Activated naive CD4-positive, alpha-beta T cell treated with anti-CD3 and anti-CD28 coated beads, Interleukin-2, amount 10 ng/mL, durations not matched to agents 7 days and 5 days (primary cell): Measurements from ENCODE around the gene AP1M1.

ENCODE experiments used
- CTCF ChIA-PET: fragments of 350-600 bp; sonication (Branson Sonifier 250); formaldehyde crosslinking; loops from one replicate; lab custom pipeline; 2021; ENCODE audit warnings: antibody characterized with exemption; lab: Charles Lee
- DNase-seq: peaks from one replicate; pipeline ENCODE4 v3.0.0-alpha.2; 2020
- H3K27ac Mint-ChIP-seq: one replicate; pipeline ENCODE4 v1.8.0; 2021; ENCODE audit warnings: mild to moderate bottlenecking, moderate library complexity, mixed read lengths
- H3K27me3 Mint-ChIP-seq: one replicate; pipeline ENCODE4 v1.8.0; 2021; ENCODE audit warnings: mild to moderate bottlenecking, mixed read lengths
- H3K36me3 Mint-ChIP-seq: one replicate; pipeline ENCODE4 v1.8.0; 2021; ENCODE audit warnings: mixed read lengths
- H3K4me1 Mint-ChIP-seq: one replicate; pipeline ENCODE4 v1.8.0; 2021; ENCODE audit warnings: mixed read lengths
- H3K4me3 Mint-ChIP-seq: one replicate; pipeline ENCODE4 v1.8.0; 2021; ENCODE audit warnings: mild to moderate bottlenecking, moderate library complexity, mixed read lengths
- H3K9me3 Mint-ChIP-seq: one replicate; pipeline ENCODE4 v1.8.0; 2021; ENCODE audit warnings: mixed read lengths

AP1M1 gene

DNA sequence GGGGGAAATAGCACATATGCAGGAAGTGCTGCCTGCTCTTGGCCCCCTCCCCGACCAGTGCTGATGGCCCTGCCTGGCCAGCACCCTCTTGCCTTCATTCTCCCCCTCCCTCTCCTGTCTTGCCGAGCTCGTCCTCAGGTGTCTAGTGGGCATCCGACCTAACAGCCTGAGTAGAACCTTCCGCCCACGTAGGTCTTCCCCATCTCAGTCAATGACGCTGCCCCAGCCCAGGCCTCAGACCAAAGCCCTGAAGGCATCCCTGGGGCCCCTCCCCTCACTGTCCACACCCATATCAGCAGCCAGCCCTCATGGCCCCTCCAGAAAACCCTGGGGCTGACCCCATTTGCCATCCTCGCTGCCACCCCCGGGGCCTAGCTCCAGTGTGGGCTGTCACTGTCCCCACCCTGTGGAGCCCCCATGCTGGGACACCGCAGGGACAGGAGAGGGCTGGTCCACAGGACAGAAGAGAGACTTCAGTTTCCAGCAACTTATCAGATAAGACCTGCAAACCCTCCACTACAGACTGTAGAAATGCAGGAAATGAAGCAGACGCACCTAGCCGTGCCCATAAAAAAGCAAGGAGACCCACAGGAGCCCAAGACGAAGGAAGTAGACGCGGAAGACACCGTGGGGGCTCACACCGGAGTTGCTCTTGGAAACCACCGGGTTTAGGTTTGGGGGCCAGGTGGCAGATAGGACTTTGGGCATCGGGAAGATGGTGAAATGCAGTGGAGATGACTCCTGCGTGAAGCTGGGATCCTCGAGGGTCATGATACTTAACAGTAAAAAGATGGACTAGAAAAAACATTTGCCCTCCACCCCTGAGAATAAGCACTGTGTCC is 38.3 kb downstream of the AP1M1 start:
- Mint-ChIP-seq H3K4me3 (no peak overlapping the region), H3K4me1 (peaks cover 26% of the 10 kb centered on the region), H3K36me3 (peaks cover 50% of the 10 kb centered on the region), H3K27ac (peak overlapping the region; percentile 72), H3K27me3 (no peaks in the 10 kb centered on the region), H3K9me3 (peaks cover 4% of the 10 kb centered on the region)
- no peak for DNase-seq
- CTCF ChIA-PET, result no interaction called here

DNA sequence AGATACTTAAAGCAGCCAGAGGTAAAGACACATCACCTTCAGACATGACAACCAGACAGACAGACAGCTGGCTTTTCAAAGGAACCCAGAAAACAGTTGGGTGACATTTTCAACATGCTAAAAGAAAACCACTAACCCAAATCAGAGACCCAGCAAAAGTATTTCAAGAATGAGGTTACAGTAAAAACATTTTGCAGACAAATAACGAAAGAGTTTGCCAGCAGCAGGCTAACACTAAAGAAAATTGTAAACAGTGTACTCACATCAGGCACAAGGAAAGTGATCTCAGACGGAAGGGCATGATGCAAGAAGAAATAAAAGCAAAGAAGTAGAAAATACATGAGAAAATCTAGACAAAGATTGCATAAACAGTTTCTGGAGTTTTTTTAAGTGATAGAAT is 46.4 kb downstream of the AP1M1 start:
- CTCF ChIA-PET, result interaction anchor here (6.8 kb wide), 1 partner anchor 139 kb away, joined by 110 read pairs; no protein-coding TSS in a partner anchor
- peaks cover 3% of the 10 kb centered on the region for H3K9me3 Mint-ChIP-seq
- H3K27me3 Mint-ChIP-seq, result peaks cover 8% of the 10 kb centered on the region
- peaks cover 5% of the 10 kb centered on the region for H3K36me3 Mint-ChIP-seq
- no peak for DNase-seq
- H3K4me3 Mint-ChIP-seq, result no peak overlapping the region
- H3K4me1 Mint-ChIP-seq, result peaks cover 26% of the 10 kb centered on the region
- H3K27ac Mint-ChIP-seq, result peak overlapping the region; percentile 81

DNA sequence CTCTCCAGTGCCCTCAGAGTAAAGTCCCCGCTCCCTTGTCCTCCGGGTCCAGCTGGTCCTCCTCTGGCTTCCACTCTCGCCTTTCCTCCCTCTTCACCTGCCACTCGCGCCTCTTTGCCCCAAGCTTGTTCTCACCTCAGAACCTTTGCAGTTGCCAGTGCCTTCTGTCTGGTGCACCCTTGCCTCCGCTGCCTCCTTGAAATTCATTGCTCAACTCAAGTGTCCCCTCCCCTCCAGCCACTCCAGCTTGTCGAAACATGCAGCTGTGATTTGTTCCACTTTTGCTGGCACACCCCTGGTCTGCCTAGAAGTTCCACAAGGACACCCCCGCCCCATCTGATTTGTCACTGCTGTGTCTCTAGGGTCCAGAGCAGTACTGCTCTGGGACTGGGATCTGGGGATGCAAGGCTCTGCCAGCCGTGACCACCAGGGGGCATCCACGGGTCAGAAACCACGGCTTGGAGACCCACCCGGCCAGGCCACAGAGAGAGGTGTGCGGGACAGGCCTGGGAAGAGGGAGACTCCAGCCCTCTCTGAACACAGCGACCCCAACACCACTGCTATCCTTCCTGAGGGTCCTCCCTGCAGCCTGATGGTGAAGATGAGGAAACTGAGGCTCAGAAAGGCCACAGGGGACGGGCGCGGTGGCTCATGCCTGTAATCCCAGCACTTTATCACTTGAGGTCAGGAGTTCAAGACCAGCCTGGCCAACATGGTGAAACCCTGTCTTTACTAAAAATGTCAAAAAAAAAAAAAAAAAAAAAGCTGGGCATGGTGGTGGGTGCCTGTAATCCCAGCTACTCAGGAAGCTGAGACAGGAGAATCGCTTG is 49.9 kb downstream of the AP1M1 start:
- Mint-ChIP-seq H3K4me1 (peaks cover 30% of the 10 kb centered on the region), H3K27me3 (peaks cover 12% of the 10 kb centered on the region), H3K27ac (peak overlapping the region; percentile 67), H3K36me3 (peaks cover 3% of the 10 kb centered on the region), H3K9me3 (peaks cover 3% of the 10 kb centered on the region), H3K4me3 (no peak overlapping the region)
- CTCF ChIA-PET, result interaction anchor here (0.5 to 6.8 kb wide), 14 partner anchors 9 to 171 kb away, joined by 3 to 110 read pairs (median 4); no protein-coding TSS in a partner anchor
- DNase-seq, result peak; percentile 90

DNA sequence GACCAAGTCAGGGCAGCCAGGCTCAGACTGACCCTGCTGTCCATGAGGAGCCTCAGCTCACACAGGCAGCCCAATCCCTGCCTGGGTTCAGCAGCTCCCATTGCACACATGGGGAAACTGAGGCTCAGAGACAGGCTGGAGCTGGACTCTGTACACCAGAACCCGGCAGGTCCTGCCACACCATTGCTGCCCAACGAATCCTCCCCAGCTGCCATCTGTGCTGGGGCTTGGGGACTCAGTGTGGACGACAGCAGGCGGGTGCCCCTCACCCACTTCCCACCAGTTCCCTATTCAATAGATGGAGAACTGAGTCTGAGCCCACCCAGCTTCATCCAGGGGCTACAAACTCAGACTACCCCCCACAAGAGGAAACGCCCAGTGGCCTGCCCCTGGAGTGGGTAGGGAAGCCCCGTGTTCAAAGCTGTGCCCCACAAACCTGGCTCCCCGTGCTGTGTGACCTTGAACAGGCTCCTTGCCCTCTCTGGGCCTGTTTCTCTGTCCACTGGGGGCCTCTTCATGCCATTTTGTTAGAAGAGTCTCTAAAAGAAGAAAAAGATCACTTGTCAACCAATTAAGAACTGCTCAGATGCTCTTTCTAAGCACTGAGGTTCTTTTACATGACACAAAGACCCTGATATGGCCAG is 50.8 kb downstream of the AP1M1 start:
- peaks cover 12% of the 10 kb centered on the region for H3K27me3 Mint-ChIP-seq
- peaks cover 3% of the 10 kb centered on the region for H3K36me3 Mint-ChIP-seq
- no peak overlapping the region for H3K27ac Mint-ChIP-seq
- CTCF ChIA-PET, result interaction anchor here (0.7 to 6.8 kb wide), 9 partner anchors 81 to 169 kb away, joined by 3 to 110 read pairs (median 5); no protein-coding TSS in a partner anchor
- peaks cover 28% of the 10 kb centered on the region for H3K4me1 Mint-ChIP-seq
- H3K4me3 Mint-ChIP-seq, result no peak overlapping the region
- no peak for DNase-seq
- peaks cover 3% of the 10 kb centered on the region for H3K9me3 Mint-ChIP-seq

DNA sequence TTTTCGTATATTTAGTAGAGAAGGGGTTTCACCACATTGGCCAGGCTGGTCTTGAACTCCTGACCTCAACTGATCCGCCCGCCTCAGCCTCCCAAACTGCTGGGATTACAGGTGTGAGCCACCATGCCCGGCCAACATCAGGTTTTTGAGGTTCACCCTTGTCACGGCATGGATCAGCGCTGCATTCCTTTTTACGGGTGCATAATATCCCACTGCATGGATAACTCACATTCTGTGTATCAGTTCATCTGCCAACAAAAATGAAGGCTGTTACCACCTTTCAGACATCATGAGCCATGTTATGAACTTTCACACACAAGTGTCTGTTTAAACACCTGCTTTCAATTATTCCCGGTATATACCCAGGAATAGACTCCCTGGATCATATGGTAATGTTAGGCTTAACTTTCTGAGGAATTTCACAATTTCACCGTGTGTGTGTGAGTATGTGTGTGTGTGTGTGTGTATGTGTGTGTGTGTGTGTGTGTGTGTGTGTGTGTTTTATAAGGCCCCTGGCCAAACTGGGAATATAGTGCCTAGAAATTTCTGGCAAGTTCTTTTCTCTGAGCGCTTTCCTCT is 52.2 kb downstream of the AP1M1 start:
- no peak for DNase-seq
- Mint-ChIP-seq H3K36me3 (no peaks in the 10 kb centered on the region), H3K4me3 (no peak overlapping the region), H3K4me1 (peaks cover 23% of the 10 kb centered on the region), H3K9me3 (no peaks in the 10 kb centered on the region), H3K27me3 (peaks cover 12% of the 10 kb centered on the region), H3K27ac (no peak overlapping the region)
- CTCF ChIA-PET, result interaction anchor here (2.0 to 6.8 kb wide), 4 partner anchors 133 to 138 kb away, joined by 10 to 110 read pairs (median 46); no protein-coding TSS in a partner anchor

DNA sequence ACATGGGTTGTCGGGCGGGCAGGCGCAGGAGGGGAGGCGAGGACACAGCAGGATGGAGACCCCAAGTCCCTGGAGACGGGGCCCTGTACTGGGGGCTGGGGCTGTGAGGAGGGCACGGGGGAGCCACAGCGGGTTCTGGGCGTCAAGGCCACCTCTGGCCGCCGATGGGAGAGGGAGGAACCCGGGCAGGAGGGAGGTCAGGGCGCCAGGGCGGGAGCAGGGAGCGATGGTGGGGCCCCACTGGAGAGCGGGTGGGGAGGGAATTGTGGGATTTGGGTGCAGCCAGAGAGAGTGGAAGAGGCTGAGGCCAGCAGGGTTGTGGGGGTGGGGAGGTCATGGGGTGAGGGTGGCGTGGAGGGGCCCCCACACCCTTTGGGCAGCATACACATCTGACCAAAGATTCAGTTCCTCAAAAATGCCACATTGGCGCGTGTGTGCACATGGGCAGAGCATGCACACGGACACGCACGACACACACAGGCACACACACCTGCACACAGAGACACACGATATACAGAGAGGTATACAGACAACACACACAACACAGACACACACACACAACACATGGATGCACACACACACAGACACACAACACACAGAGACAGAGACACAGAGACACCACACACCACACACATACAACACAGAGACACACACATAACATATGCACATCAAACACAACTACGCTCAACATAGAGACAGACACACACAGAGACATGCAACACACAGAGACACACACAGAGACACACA is 54.9 kb downstream of the AP1M1 start:
- peaks cover 30% of the 10 kb centered on the region for H3K4me1 Mint-ChIP-seq
- no peaks in the 10 kb centered on the region for H3K9me3 Mint-ChIP-seq
- peaks cover 9% of the 10 kb centered on the region for H3K27me3 Mint-ChIP-seq
- H3K4me3 Mint-ChIP-seq, result no peak overlapping the region
- H3K36me3 Mint-ChIP-seq, result no peaks in the 10 kb centered on the region
- H3K27ac Mint-ChIP-seq, result no peak overlapping the region
- CTCF ChIA-PET, result interaction anchor here (2.2 kb wide), 1 partner anchor 130 kb away, joined by 12 read pairs; no protein-coding TSS in a partner anchor
- no peak for DNase-seq

DNA sequence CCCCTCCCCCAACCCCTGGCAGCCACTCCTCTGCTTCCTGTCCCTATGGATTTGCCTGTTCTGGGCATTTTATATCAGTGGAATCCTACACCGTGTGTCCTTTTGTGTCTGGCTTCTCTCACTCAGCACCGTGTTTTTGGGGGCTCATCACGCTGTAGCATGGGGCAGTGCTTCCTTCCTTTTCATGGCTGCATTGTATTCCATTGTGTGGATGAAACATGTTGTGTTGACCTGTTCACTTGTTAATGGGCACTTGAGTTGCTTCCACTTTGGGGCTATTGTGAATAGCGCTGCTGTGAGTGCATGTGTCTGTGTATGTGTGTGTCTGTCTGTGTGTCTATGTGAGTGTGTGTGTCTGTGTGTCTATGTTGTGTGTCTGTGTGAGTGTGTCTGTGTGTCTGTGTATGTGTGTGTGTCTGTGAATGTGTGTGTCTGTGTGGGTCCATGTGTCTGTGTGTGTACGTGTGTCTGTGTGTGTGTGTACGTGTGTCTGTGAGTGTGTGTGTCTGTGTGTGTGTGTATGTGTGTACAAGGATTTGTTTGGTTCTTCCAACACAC is 57.2 kb downstream of the AP1M1 start:
- Mint-ChIP-seq H3K27me3 (peaks cover 9% of the 10 kb centered on the region), H3K27ac (no peak overlapping the region), H3K36me3 (no peaks in the 10 kb centered on the region), H3K4me1 (peaks cover 41% of the 10 kb centered on the region), H3K4me3 (no peak overlapping the region), H3K9me3 (no peaks in the 10 kb centered on the region)
- DNase-seq, result no peak
- CTCF ChIA-PET, result interaction anchor here (1.0 kb wide), 1 partner anchor 133 kb away, joined by 5 read pairs; no protein-coding TSS in a partner anchor

DNA sequence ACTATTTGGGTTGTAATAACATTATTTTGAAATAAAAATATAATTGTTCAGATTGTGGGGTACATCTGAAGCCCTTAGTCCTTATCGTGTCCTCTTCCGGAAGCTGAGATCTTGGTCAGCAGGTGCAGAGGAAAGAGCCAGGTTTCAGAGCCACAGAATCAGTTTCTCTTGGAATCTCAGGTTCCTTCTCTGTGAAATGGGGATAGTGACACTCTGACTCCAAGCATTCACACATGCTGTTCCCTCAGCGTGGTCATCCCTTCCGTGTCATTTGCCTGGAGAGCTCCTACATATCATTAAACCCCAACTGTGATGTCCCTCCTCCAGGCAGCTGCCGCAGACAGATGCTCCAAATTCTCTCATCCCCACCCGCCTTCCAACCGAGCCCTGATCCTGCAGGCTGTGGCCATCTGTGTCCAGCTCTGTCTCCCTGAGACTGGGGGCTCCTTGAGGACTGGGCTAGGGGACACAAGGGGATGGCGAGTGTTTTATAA is 59.8 kb downstream of the AP1M1 start:
- Mint-ChIP-seq H3K9me3 (no peaks in the 10 kb centered on the region), H3K27ac (no peak overlapping the region), H3K27me3 (peaks cover 8% of the 10 kb centered on the region), H3K36me3 (peaks cover 3% of the 10 kb centered on the region), H3K4me3 (no peak overlapping the region), H3K4me1 (peaks cover 66% of the 10 kb centered on the region)
- no peak for DNase-seq
- CTCF ChIA-PET, result no interaction called here

DNA sequence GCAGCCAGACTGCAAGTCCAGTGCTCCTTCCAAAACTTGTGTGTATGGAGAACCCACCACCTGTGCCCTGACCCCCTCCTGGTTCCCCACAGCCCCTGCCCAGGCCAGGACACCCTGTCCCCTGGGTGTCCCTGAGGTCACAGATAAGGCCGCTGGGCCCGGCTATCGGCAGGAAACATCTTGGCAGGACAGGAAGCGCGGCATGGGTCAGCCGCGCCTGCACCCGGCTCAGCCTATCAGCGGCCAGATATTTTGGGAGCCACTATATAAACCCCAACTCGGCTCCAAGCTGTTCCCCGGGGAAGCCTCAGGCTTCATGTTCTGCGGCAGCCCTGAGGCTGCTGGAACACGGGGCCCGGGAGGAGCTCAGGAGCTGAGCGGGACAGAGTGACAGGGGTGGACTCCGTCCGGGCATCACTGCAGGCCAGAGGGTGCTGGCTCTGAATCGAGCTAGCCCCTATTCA is 60.8 kb downstream of the AP1M1 start:
- Mint-ChIP-seq H3K27me3 (peaks cover 8% of the 10 kb centered on the region), H3K4me3 (no peak overlapping the region), H3K9me3 (no peaks in the 10 kb centered on the region), H3K4me1 (peaks cover 75% of the 10 kb centered on the region), H3K36me3 (peaks cover 3% of the 10 kb centered on the region), H3K27ac (no peak overlapping the region)
- DNase-seq, result no peak
- CTCF ChIA-PET, result no interaction called here

DNA sequence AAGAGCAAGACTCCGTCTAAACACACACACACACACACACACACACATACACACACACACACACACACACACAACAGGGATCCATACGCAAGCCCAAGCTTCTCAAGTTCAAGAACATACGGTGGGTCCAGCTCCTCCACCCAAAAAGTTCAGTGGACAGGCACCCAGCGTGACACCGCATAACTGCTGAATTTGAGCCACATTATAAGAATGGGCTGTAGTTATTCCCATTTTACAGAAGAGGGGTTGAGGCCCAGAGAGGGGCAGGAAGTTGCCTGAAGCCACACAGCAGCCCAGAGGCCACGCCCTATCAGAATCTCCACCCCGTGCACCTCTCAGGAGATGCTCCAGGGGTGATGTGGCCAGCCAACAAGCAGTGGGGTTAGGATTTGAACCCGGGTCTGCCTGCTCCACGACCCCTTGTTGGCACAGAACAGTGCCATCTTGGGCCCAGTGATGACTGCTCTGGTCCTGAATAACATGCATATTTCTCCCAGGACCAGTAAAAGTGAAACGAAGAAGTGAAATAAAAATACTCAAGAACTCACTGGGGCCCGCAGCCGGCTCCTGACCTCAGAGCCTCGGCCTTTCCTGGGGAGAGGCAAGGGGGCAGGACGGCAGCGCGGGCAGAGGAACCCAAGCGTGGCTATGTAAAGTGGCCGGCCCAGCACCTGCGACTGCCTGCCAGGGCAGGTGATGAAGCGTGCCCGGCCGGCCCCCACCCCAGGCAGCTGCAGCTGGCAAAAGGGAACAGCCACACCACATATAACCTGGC is 61.9 kb downstream of the AP1M1 start:
- CTCF ChIA-PET, result no interaction called here
- Mint-ChIP-seq H3K4me1 (peaks cover 80% of the 10 kb centered on the region), H3K27me3 (peaks cover 8% of the 10 kb centered on the region), H3K36me3 (peaks cover 3% of the 10 kb centered on the region), H3K4me3 (no peak overlapping the region), H3K27ac (no peak overlapping the region), H3K9me3 (no peaks in the 10 kb centered on the region)
- peak; percentile 45 for DNase-seq

DNA sequence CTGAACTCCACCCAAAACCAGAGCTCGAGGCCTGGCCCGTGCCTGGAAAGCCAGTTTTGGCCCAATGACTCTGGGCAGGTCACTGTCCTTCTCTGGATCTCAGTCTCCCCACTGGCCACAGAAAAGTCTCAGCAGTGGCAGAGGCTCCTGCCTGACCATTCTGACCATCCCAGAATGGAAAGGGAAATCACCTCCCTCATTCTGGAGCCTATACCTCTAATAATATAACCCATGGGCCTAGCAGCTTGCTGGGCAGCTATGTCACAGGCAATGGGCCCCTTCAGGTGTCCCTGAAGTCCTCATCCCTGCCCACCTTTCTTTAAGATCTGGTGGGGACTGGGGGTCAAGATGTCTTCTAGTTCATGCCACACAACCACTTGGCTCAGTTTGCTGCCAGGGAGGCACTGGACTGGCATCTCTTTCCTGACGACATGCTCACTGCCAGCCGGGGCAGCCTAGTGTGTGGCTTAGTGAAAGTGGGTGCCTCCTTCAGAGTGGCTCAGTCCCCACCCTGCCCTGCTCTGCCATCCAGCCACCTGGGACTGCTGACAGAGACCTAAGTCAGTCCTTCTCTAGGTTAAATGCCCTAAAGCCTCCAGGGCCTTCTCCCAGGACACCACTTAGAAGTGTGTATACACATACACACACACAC is 62.6 kb downstream of the AP1M1 start:
- Mint-ChIP-seq H3K4me3 (no peak overlapping the region), H3K27ac (peak overlapping the region; percentile 69), H3K4me1 (peaks cover 82% of the 10 kb centered on the region), H3K9me3 (no peaks in the 10 kb centered on the region), H3K36me3 (peaks cover 5% of the 10 kb centered on the region), H3K27me3 (peaks cover 12% of the 10 kb centered on the region)
- CTCF ChIA-PET, result no interaction called here
- no peak for DNase-seq

DNA sequence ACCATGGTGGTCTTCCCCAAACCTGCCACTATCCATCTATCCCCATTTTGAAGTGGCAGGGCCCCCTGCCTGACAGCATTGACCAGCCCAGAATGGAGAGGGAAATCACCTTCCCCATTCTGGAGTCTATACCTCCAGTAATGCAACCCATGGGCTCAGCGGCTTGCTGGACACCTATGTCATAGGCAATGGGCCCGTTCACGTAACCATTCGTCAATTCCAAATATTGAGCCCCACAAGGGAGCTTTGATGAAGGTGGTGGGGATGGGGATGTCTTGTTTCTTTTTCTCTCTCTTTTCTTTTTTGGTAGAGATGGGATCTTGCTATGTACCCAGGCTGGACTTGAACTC is 63.1 kb downstream of the AP1M1 start:
- Mint-ChIP-seq H3K4me3 (no peak overlapping the region), H3K27ac (no peak overlapping the region), H3K36me3 (peaks cover 5% of the 10 kb centered on the region)

More for the DNA sequence above, 63.1 kb downstream of the AP1M1 start:
- peaks cover 87% of the 10 kb centered on the region for H3K4me1 Mint-ChIP-seq
- CTCF ChIA-PET, result interaction anchor here (0.6 kb wide), 1 partner anchor 13 kb away, joined by 3 read pairs; no protein-coding TSS in a partner anchor
- H3K27me3 Mint-ChIP-seq, result peaks cover 17% of the 10 kb centered on the region
- no peaks in the 10 kb centered on the region for H3K9me3 Mint-ChIP-seq
- DNase-seq, result no peak
